ENCODE data around the gene NAV2.

NAV2 gene

DNA sequence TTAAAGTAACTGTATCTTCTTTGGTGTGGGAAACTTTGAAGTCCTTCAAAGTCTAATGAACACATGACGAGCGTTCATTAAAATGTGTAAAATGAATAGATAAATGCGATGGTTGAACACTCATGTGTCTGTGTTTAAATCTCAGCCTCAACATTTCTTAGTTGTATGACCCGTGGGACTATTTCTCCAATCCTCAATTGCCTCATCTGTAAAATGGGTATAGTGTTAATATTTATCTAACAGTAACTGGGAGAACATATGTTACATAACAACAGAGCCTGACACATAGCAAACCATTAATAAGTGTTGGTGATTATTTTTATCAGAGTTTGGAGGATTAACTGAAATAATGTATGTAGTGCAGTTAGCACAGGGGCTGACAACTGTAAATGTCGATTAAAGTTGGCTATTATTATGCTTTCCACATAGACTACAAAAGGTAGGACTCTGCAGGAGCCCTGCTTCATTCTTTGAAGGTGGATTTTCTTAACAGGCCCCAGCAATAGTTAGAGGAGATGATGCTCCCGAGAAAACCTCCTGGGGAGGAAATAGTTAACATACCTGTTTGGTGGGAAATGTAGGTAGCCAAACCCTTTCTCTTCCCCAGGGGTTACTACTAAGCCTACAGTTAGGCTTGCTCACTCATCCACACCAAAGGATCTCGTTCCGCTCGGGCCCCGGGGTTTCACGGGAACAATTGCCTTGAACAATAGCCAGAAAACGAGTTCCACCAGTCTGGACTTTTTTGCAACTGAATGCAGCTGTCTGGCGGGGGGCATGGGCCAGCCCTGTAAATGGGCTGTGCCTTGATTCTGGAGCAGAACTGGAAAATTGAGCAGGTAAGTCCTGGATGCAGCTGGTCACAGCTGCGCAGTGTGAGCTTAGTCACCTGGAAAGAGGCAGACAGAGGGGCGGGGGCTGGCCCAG lies 314.3 kb downstream of the NAV2 start:
- TF ChIP-seq, protein P1, sequence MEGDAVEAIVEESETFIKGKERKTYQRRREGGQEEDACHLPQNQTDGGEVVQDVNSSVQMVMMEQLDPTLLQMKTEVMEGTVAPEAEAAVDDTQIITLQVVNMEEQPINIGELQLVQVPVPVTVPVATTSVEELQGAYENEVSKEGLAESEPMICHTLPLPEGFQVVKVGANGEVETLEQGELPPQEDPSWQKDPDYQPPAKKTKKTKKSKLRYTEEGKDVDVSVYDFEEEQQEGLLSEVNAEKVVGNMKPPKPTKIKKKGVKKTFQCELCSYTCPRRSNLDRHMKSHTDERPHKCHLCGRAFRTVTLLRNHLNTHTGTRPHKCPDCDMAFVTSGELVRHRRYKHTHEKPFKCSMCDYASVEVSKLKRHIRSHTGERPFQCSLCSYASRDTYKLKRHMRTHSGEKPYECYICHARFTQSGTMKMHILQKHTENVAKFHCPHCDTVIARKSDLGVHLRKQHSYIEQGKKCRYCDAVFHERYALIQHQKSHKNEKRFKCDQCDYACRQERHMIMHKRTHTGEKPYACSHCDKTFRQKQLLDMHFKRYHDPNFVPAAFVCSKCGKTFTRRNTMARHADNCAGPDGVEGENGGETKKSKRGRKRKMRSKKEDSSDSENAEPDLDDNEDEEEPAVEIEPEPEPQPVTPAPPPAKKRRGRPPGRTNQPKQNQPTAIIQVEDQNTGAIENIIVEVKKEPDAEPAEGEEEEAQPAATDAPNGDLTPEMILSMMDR (IDR thresholded peaks at IDR 0.05; ENCODE audit: low read length, missing control alignments): no peak
- no peak overlapping the region for H3K4me3 ChIP-seq (replicated peaks; ENCODE audit: low read depth, low read length)
- no peak for DNase-seq (ENCODE audit: low read depth)

DNA sequence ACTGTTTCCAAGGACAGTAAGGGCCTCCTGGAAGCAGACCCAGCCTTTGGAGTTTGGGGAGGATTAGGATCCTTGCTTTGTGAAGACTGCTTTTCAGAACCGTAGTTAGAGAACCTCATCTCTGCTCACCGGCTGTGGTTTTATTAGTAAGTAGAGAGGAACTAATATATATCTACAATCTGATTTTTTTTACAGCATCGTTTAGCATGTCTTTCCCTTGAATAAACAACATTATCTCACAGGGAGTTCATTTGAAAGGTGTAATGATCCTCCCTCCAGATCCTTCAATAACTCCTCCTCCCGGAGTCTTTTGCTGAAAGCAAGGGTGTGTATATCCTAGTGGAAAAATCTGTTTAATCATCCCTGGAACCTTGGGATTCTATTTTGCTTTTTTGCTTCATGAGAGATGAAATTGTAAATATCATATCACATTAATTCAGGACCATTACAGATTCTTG lies 314.9 kb downstream of the NAV2 start:
- no peak for DNase-seq (ENCODE audit: low read depth)
- no peak overlapping the region for H3K4me3 ChIP-seq (replicated peaks; ENCODE audit: low read depth, low read length)
- TF ChIP-seq, protein P1 (IDR thresholded peaks at IDR 0.05; ENCODE audit: low read length, missing control alignments): no peak

DNA sequence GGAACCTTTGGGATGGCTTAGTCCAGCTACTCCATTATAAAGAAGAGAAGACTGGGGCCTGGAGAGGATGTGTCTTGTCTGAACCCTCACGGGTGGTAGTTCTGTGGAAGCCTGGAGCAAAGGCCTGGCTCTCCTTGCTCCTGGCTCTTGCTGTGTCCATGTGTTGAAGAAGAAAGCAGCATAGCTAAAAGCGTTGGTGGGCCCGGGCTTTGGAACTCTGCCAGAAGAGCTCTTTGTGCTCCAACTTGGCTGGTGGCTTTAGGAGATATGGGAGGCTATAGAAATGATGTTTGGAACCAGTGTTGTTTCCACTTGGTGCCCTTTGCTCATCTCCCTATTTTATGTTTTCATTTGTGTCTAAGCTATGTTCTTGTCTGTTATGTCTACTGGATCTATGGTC lies 316.6 kb downstream of the NAV2 start:
- DNase-seq (ENCODE audit: low read depth): no peak
- H3K4me3 ChIP-seq (replicated peaks; ENCODE audit: low read depth, low read length): no peak overlapping the region
- TF ChIP-seq, protein P1 (IDR thresholded peaks at IDR 0.05; ENCODE audit: low read length, missing control alignments): no peak

DNA sequence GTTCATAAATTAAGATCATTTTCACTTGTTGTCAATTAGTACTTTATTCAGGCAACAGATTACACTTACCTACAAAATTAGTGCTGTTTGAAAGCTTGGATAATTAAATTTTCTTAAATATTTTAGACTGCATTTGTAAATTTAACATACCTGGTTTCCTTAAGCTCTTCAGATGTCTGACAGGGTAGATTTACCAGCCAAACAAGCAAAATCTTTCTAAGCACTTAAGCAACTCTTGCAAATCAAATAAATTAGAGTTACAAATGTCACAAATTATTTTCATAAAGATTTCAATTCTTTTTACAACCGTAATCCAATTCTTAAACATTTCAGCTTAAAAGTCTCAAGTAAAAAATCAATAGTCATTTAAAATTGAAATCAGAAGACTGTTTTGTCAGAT lies 317.8 kb downstream of the NAV2 start:
- TF ChIP-seq, protein P1 (IDR thresholded peaks at IDR 0.05; ENCODE audit: low read length, missing control alignments): no peak
- no peak overlapping the region for H3K4me3 ChIP-seq (replicated peaks; ENCODE audit: low read depth, low read length)
- no peak for DNase-seq (ENCODE audit: low read depth)

DNA sequence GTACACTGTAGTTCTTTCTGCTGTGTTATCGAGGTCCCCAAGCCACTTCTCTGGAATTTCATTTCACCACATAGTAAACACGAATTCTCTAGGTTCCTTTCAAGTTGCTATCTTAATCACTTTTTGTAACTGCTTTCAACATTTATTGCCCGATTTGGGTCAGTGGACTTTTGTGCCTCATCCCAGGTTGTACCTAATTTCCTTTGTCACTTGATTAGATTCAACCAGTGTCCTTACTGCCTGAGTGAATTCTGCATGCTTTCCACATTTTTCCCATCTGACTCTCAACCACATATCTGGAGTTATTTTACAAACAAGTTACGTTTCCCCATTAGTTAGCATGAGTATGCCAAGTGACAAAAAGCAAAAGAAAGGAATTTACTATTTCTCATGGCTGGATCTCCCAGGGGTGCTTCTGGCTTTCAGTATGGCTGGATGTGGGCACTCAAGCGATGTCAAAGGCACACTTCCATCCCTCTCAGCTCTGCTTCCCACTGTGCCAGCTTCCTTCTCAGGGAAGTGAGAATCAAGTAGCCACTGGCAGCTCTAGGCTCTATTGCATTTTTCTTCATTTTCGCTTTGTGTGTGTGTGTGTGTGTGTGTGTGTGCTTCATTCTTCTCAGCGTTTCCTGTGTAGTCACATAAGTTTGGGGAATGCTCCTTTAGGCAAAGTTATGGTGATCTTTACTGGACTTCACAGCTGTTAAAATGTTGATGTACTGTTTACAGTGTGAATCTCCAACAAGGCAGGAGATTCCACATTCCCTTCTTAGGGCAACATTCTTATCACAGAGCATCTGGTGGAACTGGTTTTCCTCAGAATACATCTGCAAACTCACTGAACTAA lies 318.7 kb downstream of the NAV2 start:
- TF ChIP-seq, protein P1 (IDR thresholded peaks at IDR 0.05; ENCODE audit: low read length, missing control alignments): no peak
- peak; percentile 78 for DNase-seq (ENCODE audit: low read depth)
- H3K4me3 ChIP-seq (replicated peaks; ENCODE audit: low read depth, low read length): no peak overlapping the region

DNA sequence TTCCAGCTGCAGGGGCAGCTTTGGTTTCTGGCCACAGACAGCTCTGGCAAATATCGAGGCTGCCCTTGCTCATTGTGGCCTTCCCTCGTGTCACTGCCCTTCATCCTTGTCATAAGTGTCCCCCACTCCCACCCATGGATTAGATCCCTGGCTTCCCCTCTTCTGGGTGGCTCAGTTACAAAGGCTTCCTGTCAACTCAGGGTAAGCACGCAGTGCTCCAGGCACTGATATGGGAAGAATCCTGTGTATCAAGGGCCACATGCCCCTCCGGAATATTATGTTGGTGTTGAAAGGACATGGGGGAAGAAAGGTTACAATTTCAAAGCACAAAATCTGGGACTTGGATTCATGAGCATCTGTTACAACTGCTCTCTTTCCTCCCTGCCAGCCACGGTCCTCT lies 319.5 kb downstream of the NAV2 start:
- TF ChIP-seq, protein P1 (IDR thresholded peaks at IDR 0.05; ENCODE audit: low read length, missing control alignments): no peak
- DNase-seq (ENCODE audit: low read depth): no peak
- no peak overlapping the region for H3K4me3 ChIP-seq (replicated peaks; ENCODE audit: low read depth, low read length)

Data from fibroblast of pulmonary artery (primary cell).